GM18519 (cell line): ENCODE results near the gene PTPMT1.
A peak's percentile ranks its signal among the peaks of the same experiment; 100 is the strongest.
"Not testable (repeated sequence)": the region's sequence is repeated elsewhere in the genome, so short reads cannot be mapped to it uniquely, and the experiment has no call there.

Source experiments
- ATAC-seq: cut with Tn5 transposase; IDR thresholded peaks from one replicate; pipeline ENCODE4 v1.9.1; 2021; ENCODE audit warnings: mild to moderate bottlenecking, moderate library complexity; ENCODE audit not compliant: unreplicated experiment, low FRiP score

The PTPMT1 gene

DNA sequence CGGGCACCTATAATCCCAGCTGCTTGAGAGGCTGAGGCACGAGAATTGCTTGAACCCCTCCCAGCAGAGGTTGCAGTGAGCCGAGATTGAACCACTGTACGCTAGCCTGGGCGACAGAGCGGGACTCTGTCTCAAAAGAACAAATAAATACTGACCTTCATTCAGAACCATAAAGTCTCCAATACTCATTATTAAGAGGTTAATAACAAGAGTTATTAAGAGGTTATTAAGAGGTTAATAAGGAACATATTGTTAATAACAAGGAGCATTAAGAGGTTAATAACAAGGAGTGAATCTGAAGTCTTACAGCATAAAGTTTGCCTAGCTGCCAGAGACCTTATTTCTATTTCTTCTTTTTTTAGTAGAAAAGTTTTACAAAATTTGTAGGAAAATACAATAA, 20.1 kb upstream of the PTPMT1 start:
- ATAC-seq = no peak

DNA sequence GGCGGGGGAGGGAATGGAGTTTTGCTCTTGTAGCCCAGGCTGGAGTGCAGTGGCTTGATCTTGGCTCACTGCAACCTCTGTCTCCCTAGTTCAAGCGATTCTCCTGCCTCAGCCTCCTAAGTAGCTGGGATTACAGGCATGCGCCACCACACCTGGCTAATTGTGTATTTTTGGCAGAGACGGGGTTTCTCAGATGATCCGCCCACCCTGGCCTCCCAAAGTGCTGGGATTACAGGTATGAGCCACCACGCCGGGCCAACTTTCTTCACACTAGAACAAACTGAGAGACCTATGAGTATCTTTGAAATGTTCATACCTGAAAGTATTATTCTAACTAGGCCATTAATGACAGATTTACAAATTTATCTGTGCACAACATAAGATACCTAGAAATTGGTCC, 19.1 kb upstream of the PTPMT1 start:
- ATAC-seq = not testable (repeated sequence)

DNA sequence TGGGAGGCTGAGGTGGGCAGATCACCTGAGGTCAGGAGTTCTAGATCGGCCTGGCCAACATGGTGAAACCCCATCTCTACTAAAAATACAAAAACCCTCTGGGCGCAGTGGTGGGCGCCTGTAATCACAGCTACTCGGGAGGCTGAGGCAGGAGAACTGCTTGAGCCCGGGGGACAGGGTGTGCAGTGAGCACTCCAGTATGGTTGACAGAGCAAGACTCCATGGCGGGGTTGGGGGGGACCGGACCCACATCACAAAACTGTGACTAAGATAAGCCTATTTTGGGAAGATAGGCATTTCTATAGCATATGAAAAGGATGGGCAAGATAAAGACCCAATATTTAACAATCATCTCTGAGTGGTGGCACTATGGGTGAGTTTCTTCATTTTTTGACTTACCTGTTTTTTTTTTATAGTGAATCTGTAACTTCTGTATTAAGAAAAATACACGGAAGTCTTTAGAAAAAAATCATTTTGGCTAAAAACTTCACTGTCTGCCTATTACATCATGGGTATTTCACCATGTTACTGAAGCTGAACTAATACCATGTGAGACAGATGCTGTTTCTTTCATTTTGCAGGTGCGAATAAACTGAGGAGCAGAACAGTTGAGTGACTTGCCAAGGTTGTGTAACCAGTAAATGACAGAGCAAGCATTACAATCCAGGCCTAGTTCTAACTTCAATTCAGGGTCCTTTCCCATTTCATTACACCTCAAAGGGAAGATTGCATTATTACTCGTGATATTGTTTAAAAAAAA, 14.9 kb upstream of the PTPMT1 start:
- no peak for ATAC-seq

DNA sequence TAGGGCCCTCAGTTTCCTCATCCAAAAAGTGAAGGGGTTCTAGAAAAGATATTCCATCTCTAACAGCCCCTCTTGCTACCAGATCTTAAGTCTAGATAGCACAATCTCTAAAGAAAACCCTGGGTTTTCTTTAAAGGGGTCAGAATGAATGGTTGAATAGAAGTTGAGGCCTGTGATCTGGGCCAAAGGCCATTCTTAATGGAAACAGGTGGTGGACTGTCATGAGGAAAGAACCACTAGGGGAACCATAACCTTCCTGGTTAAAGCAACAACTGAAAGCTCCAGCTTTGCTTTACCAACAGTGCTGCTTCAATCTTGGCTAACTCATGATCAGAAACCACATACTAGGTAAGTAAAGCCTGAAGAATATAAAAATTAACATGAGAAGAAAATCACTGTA, 14.3 kb upstream of the PTPMT1 start:
- ATAC-seq = no peak

DNA sequence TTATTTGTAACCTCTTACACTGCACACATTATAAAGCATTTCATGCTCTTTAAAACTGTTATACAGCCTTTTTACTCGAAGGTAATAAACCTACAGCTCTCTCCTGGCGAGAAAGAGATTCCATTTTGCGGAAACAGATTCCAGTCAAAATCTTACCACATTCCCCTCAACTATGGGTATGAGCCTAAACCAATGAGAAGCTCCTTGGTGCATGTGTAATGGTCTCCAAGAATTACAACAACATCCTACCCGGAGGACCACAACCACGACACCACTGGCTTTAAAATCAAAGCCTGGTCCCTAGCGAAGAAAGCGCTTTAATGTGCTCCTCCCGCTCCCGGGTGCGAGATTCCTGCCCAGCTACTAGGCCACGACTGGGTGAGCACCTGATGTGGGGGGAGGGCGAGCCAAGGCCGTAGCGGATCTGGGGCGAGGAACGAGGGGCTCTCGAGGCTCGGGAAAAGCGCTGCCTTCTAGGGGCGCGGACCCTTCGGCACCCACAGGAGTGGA, 13.3 kb upstream of the PTPMT1 start:
- ATAC-seq = no peak

DNA sequence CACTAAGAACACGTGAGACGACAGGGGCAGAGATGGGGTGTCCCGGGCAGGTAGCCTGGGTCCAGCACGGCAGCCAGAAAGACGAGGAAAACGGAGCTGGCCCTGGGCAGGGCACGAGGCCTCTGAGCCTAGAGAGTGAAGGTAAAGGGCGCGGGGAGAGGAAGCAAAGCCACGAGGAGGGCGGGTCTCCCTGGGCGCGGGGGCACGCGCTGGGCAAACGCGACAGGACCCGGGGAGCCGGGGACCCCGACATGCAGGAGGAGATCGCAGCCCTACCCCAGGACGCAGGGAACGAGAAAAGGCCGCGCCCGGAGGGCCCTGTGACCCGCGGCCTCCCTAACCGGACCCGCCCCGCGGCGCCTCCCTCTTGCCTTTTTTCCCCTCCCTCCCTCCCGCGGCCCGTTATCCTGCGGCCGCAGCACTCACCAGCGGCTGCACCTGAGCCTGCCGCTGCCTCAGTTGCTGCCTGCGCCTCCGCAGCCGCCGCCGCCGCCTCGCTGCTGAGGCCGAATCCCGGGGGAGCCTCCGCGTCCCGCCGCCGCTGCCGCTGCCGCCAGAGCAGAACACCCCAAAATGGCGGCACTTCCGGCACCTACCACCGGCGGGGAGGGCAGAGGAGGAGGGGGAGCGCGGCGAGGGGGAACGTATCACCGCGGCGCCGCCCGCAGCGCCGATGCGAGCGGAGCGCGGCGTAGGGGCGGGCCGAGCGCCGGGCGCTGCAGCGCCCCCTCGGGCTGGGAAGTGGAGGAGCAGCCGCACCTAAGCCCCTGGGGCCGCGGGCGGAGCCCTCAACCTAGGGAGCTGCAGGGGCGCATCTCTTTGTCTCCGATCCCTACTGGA, 12.6 kb upstream of the PTPMT1 start, which contains the start of gene CELF1:
Gene CELF1, minus strand, starts transcription at position 567 of the 840 bp plus-strand sequence. CDS start 53,609 bp downstream, outside the sequence.
- ATAC-seq = peak; percentile 90

DNA sequence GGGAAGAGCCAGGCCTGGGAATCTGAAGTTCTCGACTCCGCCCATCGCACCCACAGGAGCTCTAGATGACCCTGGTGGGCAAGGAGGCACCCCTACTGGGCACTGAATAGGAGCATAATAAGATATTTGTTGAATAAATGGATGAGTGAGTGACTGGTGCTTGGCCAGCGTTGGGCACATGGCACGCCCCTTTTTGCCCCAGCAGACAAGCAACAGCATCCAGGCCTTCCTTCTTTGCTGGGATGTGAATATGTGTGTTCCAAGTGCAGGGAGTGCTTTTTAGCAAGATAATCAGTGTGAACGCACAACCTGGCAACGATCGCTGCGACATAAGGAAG, 12.0 kb upstream of the PTPMT1 start:
- ATAC-seq = peak; percentile 15

DNA sequence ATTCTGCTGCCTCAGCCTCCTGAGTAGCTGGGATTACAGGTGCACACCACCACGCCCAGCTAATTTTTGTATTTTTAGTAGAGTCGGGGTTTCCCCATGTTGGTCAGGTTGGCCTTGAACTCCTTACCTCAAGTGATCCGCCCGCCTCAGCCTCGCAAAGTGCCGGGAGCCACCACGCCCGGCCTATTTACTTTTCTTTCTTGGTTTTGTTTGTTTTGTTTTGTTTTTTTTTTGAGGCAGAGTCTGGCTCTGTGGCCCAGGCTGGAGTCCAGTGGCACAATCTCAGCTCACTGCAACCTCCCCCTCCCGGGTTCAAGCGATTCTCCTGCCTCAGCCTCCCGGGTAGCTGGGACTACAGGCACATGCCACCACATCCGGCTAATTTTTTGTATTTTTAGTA, 8.4 kb upstream of the PTPMT1 start:
- ATAC-seq = not testable (repeated sequence)

DNA sequence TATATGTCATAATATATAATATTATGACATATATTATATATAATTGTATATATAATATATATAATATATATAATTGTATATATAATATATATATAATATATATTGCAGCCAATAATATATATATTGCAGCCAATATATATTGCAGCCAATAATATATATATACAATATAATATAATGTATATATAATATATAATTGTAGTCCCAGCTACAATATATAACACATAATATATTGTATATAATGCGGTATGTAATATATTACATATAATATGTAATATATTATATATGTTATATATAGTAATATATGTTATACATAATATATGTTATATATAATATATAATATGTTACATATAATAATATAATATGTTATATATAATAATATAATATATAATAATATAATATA, 6.7 kb upstream of the PTPMT1 start:
- ATAC-seq = no peak

DNA sequence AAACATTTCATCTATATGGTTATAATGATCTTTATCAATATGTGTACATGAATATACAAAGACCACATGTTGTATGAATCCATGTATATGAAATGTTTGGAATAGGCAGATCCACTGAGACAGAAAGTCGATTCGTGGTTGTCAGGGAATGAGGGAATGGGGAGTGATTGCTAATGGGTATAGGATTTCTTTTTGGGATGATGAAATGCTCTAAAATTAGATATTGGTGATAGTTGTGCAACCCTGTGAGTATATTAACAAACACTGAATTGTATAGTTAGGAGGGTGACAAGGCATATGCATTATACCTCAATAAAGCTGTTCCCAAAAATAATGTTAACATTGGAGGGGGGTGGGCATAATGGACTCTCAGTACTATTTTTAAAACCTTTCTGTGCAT, 5.0 kb upstream of the PTPMT1 start:
- ATAC-seq = no peak

DNA sequence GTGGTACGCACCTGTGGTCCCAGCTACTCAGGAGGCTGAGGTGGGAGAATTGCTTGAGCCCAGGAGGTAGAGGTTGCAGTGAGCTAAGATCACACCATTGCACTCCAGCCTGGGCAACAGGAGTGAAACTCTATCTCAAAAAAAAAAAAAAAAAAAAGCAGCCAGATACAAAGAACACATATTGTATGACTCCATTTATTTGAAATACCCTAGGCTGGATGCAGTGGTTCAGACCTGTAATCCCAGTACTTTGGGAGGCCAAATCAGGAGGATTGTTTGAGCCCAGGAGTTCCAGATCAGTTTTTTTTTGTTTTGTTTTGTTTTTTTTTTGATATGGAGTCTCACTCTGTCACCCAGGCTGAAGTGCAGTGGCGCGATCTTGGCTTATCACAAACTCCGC, 3.0 kb upstream of the PTPMT1 start:
- ATAC-seq = not testable (repeated sequence)

DNA sequence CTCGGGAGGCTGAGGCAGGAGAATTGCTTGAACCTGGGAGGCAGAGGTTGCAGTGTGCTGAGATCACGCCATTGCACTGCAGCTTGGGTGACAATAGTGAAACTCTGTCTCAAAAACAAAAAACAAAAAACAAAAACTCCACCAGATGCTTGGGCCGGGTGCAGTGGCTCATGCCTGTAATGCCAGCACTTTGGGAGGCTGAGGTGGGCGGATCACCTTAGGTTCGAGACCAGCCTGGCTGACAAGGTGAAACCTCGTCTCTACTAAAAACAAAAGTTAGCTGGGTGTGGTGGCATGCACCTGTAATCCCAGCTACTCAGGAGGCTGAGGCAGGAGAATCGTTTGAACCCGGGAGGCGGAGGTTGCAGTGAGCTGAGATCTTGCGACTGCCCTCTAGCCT, 1.0 kb upstream of the PTPMT1 start:
- ATAC-seq = not testable (repeated sequence)

DNA sequence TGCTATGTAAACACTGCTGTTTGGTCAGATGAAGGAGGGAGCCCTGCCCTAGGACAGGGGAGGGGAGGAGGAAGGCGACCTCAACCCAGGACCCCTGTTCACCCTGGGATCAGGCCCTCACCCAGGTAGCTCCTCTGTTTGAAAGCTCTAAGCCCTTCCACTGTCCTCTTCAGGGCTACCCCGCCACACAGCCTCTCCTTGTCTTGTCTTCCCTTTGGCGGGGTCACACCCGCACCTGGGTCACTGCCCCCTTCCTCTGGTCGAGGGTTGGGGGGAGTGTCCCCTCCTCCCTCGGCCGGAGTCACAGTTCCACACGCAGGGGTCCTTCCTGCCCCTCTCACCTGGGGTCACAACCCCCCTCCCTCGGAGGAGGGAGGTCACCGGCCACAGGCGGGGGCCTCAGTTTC, 463 bp upstream of the PTPMT1 start:
- no peak for ATAC-seq

DNA sequence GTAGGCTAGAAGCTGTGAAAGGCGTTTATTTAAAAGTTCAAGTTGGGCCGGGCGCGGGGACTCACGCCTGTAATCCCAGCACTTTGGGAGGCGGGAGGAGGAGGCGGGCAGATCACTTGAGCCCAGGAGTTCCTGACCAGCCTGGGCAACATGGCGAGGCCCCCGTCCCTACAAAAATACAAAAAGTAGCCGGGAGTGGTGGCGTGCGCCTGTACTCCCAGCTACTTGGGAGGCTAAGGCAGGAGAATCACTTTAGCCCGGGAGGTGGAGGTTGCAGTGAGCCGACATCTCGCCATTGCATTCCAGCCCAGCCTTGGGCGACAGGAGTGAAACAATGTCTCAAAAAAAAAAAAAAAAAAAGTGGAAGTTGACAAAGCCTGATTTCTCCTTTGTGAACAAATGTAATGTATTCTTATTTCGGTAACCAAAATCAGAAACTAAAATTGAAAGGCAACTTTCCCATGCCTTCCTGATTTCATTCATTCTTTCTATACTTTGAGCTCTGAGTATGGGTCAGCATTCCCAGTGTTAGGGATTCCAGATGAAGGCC, 825 bp downstream of the PTPMT1 start:
- no peak for ATAC-seq

DNA sequence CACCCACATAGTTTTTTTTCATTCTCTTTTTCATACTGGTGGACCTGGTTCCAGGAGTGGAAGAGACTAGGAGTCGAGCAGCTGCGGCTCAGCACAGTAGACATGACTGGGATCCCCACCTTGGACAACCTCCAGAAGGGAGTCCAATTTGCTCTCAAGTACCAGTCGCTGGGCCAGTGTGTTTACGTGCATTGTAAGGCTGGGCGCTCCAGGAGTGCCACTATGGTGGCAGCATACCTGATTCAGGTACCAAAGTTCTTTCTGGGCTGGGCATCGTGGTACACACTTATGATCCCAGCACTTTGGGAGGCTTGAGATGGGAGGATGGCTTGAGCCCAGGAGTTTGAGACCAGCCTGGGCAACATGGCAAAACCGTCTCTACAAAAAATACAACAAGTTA, 4.2 kb downstream of the PTPMT1 start:
- no peak for ATAC-seq

DNA sequence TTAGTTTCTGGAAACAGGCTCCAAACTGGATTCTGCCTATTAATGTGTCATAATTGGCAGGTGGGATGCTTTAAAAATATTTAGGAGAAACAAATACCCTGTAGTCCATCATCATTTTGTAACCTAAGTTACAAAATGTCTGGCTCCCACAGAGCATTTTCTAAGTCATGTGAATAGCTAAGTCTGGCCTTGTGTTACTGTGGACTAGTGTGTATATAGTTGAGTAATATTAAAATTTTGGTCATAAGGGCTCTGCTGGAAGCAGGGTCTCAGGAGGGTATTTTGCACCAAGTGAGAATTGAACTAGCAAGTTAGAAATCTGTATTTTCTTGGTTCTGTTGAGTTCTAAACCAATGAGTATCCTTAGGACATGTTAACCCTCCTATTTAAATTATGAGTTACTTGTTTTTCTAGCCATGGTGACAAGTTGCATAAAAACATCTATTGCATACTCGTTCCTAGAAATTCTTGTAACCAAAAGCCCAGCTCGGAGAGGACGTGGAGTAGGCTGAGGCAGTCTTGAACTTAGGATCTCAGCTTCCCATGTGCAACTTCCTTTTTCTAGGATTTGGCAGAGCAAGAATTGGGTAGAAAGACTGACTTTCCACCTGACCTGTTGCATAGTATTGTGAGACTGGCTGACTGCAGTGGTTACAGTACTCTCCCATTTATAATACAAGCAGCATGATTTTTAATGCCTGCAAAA, 5.4 kb downstream of the PTPMT1 start:
- ATAC-seq = no peak

DNA sequence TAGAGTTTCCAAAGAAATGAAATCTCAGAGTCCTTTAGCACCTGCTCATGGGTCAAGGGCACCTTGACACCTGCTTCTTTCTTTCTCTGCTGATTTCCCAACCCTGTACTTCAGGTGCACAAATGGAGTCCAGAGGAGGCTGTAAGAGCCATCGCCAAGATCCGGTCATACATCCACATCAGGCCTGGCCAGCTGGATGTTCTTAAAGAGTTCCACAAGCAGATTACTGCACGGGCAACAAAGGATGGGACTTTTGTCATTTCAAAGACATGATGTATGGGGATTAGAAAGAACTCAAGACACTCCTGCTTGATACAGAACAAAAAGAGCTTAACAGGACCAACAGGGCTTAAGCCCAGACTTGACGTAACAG, 5.9 kb downstream of the PTPMT1 start:
- no peak for ATAC-seq

DNA sequence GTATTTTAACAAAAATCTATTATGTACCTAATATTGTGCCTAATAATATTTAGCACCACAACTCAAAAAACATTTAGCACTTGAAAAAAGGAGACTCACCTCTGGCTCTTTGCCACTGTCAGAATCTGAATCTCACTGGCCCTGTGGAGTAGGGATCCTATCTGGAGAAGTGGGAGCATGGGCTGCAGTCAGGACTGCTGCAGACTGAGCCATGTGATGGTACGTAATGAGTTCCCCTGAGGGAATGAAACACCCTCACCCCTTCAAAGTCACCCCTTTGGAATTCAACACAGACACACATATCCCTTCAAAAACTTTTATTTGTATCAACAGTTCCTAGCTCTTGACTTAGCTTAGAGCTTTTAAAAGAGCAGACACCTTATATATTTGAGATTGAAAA, 6.5 kb downstream of the PTPMT1 start:
- no peak for ATAC-seq

DNA sequence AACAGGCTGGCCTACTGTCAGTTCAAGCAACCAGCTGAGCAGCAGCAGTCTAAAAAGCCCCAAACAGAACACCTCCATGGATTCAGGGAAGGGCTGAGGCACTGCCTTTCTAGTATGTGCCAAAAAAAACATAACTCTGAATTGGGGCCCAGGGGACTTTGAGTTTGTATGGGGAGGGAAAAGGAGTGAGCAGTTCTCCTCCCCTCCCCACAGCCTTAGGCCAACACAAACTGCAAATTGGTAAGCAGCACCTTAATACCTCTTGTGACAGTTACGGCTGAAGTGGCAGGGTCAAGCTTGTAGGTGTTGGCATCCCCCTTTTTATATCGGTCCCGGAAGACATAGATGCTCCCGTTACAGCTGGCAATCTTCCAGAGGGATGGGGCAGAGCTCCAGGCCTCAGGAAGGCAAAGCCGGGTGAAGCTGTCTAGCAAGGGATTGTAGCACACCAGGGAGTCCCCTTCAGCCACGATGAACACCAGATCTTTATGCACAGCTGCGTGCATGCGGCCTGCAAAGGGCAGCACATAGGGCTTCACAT, 7.4 kb downstream of the PTPMT1 start:
- no peak for ATAC-seq

DNA sequence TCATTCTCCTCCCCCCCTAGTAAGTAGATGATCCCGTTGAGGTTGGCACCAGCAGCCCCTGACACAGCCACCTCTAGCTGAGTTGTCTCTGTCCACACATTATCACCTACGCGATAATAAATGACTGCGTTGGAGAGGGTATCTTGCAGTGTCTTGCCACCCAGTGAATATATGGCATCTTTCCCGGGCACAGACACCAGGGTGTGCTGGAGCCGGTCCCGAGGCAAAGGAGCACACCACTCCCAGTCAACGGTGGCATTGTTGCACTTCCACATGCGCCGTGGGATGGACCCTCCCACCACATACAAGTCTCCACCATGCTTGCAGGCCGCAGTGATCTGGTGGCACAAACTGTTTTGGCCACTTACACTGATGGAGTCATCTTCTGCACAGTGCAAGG, 7.9 kb downstream of the PTPMT1 start:
- ATAC-seq = no peak
